GM19438 (cell line): ENCODE data around the gene MACROD2.
"Not testable (repeated sequence)": the region's sequence is repeated elsewhere in the genome, so short reads cannot be mapped to it uniquely, and the experiment has no call there.

Source experiments
- ATAC-seq: cut with Tn5 transposase; IDR thresholded peaks from one replicate; pipeline ENCODE4 v1.9.1; 2021; ENCODE audit warnings: low read depth; ENCODE audit not compliant: unreplicated experiment

MACROD2 gene

GRCh38 chr20:15164726-15165125 lies 1169.4 kb downstream of the MACROD2 start:
- ATAC-seq: no peak

- ATAC-seq: no peak
Observed at GRCh38 chr20:15166744-15167143, 1171.4 kb downstream of the MACROD2 start.

- no peak for ATAC-seq
Observed at GRCh38 chr20:15171016-15171415, 1175.7 kb downstream of the MACROD2 start.

- ATAC-seq: no peak
Observed at GRCh38 chr20:15176929-15177328, 1181.6 kb downstream of the MACROD2 start.

GRCh38 chr20:15178581-15178980 lies 1183.3 kb downstream of the MACROD2 start:
- no peak for ATAC-seq

GRCh38 chr20:15179381-15179780 lies 1184.1 kb downstream of the MACROD2 start:
- no peak for ATAC-seq

GRCh38 chr20:15179781-15180180 lies 1184.5 kb downstream of the MACROD2 start:
- no peak for ATAC-seq

- ATAC-seq: no peak
Observed at GRCh38 chr20:15185322-15185721, 1190.0 kb downstream of the MACROD2 start.

- ATAC-seq: no peak
Observed at GRCh38 chr20:15185913-15186312, 1190.6 kb downstream of the MACROD2 start.

- ATAC-seq: no peak
Observed at GRCh38 chr20:15187612-15188011, 1192.3 kb downstream of the MACROD2 start.

- ATAC-seq: no peak
Observed at GRCh38 chr20:15188415-15188814, 1193.1 kb downstream of the MACROD2 start.

- ATAC-seq: no peak
Observed at GRCh38 chr20:15191082-15191723, 1195.9 kb downstream of the MACROD2 start.

- no peak for ATAC-seq
Observed at GRCh38 chr20:15195378-15195777, 1200.1 kb downstream of the MACROD2 start.

GRCh38 chr20:15196547-15197255 lies 1201.4 kb downstream of the MACROD2 start:
- ATAC-seq: no peak

GRCh38 chr20:15198017-15198416 lies 1202.7 kb downstream of the MACROD2 start:
- not testable (repeated sequence) for ATAC-seq

- ATAC-seq: peak; percentile 47
Observed at GRCh38 chr20:15199698-15200097, 1204.4 kb downstream of the MACROD2 start.

- peak; percentile 70 for ATAC-seq
Observed at GRCh38 chr20:15200147-15200565, 1204.8 kb downstream of the MACROD2 start.

- ATAC-seq: no peak
Observed at GRCh38 chr20:15201602-15202001, 1206.3 kb downstream of the MACROD2 start.

- no peak for ATAC-seq
Observed at GRCh38 chr20:15204234-15204633, 1208.9 kb downstream of the MACROD2 start.

- no peak for ATAC-seq
Observed at GRCh38 chr20:15205028-15205427, 1209.7 kb downstream of the MACROD2 start.

GRCh38 chr20:15205719-15206118 lies 1210.4 kb downstream of the MACROD2 start:
- no peak for ATAC-seq

- ATAC-seq: no peak
Observed at GRCh38 chr20:15209537-15209936, 1214.2 kb downstream of the MACROD2 start.
